ENCODE measurements around the gene HS6ST3. TPM values are rescaled to one million over a fixed set of nuclear protein-coding genes. Genes with fewer than 3 reads are reported as not detected.

HS6ST3 gene
- total RNA-seq, 1 experiment from 2014 or later = 1.2 TPM

DNA sequence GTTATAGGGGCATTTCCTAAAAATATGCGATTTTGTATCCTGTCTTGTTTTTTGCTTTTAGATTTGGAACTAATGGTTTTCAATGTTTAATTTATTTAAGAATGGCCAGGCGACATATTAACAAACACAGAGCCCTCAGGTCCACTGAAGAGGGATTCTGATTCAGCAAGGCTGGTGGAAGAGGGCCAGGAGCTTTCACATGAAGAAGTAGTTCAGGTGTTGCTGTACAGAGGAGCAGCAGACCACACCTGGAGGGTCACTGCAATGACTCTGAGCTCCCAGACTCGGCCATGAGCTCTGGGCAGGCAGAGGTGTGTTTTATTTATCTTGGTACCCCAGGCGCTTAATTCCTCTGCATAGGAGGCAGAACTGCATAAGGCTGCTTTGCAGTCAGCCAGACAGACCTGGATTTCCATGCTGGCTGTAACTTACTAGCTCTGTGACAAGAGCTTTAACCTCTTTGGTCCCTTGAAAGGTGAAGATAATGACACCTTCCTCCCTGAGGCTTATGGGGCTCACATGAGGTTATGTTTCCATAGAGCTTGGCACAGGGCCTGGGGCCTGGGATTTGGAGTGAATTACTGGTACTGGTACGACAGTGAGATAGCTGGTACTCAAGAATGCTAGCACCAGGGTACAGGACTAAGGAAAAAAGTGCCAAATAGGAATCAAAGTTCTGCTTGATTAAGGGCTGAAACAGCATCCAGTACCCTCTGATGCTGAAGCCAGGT lies 719.6 kb downstream of the HS6ST3 start:
- Mint-ChIP-seq H3K4me3 (no peak overlapping the region), H3K4me1 (peaks cover 7% of the 10 kb centered on the region), H3K36me3 (peaks cover 3% of the 10 kb centered on the region; the same call in 1 of the 2 replicates), H3K27ac (no peak overlapping the region), H3K9me3 (peaks cover 18% of the 10 kb centered on the region), H3K27me3 (ENCODE audit: low read depth) (peaks cover 2% of the 10 kb centered on the region; the same call in 1 of the 2 replicates)
- no peak for DNase-seq (ENCODE audit: low spot score)
- ChIA-PET POLR2A (interaction anchor here (0.9 kb wide), 1 partner anchor 363 kb away, joined by 3 read pairs; no protein-coding TSS in a partner anchor), CTCF (interaction anchor here (0.6 kb wide), 1 partner anchor 81 kb away, joined by 7 read pairs; no protein-coding TSS in a partner anchor)
- no peak for TF ChIP-seq SMAD4 (CRISPR knock-in tag; IDR thresholded peaks at IDR 0.05)
- no peak for TF ChIP-seq PRDM15 (CRISPR knock-in tag; IDR thresholded peaks at IDR 0.05)
- TF ChIP-seq IRF1 (CRISPR knock-in tag; IDR thresholded peaks at IDR 0.05) = no peak
- no peak for TF ChIP-seq ZNF219 (CRISPR knock-in tag; IDR thresholded peaks at IDR 0.05; ENCODE audit: borderline replicate concordance)
- TF ChIP-seq HMGA2 (CRISPR knock-in tag; IDR thresholded peaks at IDR 0.05) = no peak
- no peak for TF ChIP-seq KAT7 (CRISPR knock-in tag; IDR thresholded peaks at IDR 0.05; ENCODE audit: borderline replicate concordance)
- TF ChIP-seq, protein P1, sequence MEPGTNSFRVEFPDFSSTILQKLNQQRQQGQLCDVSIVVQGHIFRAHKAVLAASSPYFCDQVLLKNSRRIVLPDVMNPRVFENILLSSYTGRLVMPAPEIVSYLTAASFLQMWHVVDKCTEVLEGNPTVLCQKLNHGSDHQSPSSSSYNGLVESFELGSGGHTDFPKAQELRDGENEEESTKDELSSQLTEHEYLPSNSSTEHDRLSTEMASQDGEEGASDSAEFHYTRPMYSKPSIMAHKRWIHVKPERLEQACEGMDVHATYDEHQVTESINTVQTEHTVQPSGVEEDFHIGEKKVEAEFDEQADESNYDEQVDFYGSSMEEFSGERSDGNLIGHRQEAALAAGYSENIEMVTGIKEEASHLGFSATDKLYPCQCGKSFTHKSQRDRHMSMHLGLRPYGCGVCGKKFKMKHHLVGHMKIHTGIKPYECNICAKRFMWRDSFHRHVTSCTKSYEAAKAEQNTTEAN (CRISPR knock-in tag; IDR thresholded peaks at IDR 0.05) = no peak
- no peak for TF ChIP-seq HMGXB4 (CRISPR knock-in tag; IDR thresholded peaks at IDR 0.05)
- no peak; the same call in 1 of the 2 replicates for ATAC-seq

DNA sequence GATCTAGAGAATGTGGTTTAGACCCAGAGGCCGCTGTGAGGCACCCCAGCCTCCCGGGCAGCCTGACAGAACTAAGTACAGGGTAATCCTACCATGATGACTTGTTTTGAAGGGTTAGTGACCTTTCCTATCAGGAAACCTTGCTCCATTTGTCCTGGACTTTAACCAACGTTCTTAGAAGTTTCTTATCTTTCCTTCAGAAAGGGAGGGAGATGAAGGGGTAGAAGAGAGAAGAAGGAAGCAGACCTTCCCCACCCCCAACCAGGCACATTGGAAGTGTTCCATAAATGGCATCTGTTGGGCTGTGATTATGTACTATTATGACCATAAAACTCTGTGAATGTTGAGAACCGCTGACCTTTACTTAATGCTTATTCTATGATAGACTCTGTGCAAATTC lies 720.2 kb downstream of the HS6ST3 start:
- DNase-seq (ENCODE audit: low spot score) (no peak), ATAC-seq (no peak)
- peaks cover 2% of the 10 kb centered on the region; the same call in 1 of the 2 replicates for H3K27me3 Mint-ChIP-seq (ENCODE audit: low read depth)
- H3K27ac Mint-ChIP-seq = no peak overlapping the region
- peaks cover 5% of the 10 kb centered on the region for H3K4me1 Mint-ChIP-seq
- peaks cover 22% of the 10 kb centered on the region for H3K9me3 Mint-ChIP-seq
- peaks cover 8% of the 10 kb centered on the region; the same call in 1 of the 2 replicates for H3K36me3 Mint-ChIP-seq
- CTCF ChIA-PET = interaction anchor here (0.6 kb wide), 1 partner anchor 81 kb away, joined by 7 read pairs; no protein-coding TSS in a partner anchor
- no peak overlapping the region for H3K4me3 Mint-ChIP-seq
- TF ChIP-seq ZNF396 (CRISPR knock-in tag; IDR thresholded peaks at IDR 0.05; ENCODE audit: borderline replicate concordance) (no peak), ZNF512 (CRISPR knock-in tag; IDR thresholded peaks at IDR 0.05; ENCODE audit: borderline replicate concordance) (no peak), ZSCAN18 (CRISPR knock-in tag; IDR thresholded peaks at IDR 0.05) (no peak), ZNF138 (CRISPR knock-in tag; conservative IDR thresholded peaks at IDR 0.05) (no peak), NFE2L1 (CRISPR knock-in tag; IDR thresholded peaks at IDR 0.05) (no peak), EMX1 (CRISPR knock-in tag; IDR thresholded peaks at IDR 0.05) (no peak), MXD4 (CRISPR knock-in tag; IDR thresholded peaks at IDR 0.05; ENCODE audit: borderline replicate concordance) (no peak), TEAD4 (CRISPR knock-in tag; IDR thresholded peaks at IDR 0.05) (no peak)
- POLR2A ChIA-PET = no interaction called here

Data from WTC11 (cell line).